Forelimb muscle (tissue), 1 donor: ENCODE results near the gene B4GALT6. TPM values are rescaled to one million over a fixed set of nuclear protein-coding genes. Genes with fewer than 3 reads are reported as not detected.

Source experiments
- DNase-seq: peaks from one replicate; pipeline ENCODE4 v3.0.0-alpha.2; 2013; ENCODE audit warnings: low read depth
- polyA plus RNA-seq: library from polyadenylated mRNA; unstranded; fragments of 120-200 nt; gene quantifications from one replicate; pipeline ENCODE4 v1.2.1, GENCODE V29; 2013; ENCODE audit not compliant: insufficient read length

Gene B4GALT6
- polyA plus RNA-seq, 1 donor = 11.5 TPM

GRCh38 chr18:31633392-31634330 is 50.7 kb downstream of the B4GALT6 start:
- no peak for DNase-seq

- DNase-seq = no peak
Observed at GRCh38 chr18:31632356-31632755, 52.0 kb downstream of the B4GALT6 start.

- no peak for DNase-seq
Observed at GRCh38 chr18:31631526-31631925, 52.9 kb downstream of the B4GALT6 start.

GRCh38 chr18:31630549-31630948 is 53.8 kb downstream of the B4GALT6 start:
- DNase-seq = no peak

DNA sequence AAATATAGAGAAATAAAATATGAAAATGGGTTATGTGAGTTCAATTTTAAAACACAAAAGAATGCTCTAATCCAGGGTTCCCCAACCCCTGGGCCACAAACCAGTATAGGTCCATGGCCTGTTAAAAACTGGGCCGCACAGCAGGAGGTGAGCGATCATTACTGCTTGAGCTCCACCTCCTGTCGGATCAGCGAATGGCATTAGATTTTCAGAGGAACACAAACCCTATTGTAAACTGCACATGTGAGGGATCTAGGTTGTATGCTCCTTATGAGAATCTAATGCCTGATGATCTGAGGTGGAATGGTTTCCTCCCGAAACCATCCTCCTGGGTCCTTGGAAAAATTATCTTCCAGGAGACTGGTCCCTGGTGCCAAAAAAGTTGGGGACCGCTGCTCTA is 58.0 kb downstream of the B4GALT6 start:
- DNase-seq = no peak

DNA sequence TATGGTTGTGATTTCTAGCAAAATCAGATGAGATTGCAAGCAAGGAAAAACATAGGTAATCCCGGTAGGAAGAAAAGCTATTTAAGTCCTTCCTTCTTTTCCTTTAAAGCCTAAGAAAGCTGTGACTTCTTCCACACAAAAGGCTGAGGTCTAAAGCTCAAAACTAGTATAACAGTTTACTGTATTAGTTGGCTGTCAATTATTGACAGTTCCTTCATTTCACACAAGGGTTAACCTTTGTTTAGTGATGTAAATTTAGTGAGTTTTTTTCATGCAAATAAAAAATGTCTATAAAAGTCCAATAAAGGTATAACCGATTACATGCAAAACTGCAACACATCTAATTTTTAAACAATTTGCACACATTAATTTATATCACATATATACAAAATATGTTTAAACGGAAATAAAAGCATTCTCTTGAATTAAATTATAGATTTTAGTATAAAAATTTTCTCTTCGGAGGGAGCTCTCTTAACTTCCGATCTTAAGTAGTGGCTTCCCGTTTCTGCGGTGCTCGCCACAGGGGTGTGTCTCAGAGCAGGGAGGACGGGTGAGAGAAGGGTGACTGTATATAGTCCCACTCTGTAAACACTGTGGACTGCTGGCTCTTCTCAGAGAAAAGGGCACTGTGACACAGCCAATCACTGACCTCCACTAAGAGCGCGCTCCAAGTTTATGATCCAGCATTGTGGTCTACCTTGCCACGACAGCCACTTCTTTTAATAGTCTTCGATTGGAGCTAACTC is 59.3 kb downstream of the B4GALT6 start:
- DNase-seq = no peak

DNA sequence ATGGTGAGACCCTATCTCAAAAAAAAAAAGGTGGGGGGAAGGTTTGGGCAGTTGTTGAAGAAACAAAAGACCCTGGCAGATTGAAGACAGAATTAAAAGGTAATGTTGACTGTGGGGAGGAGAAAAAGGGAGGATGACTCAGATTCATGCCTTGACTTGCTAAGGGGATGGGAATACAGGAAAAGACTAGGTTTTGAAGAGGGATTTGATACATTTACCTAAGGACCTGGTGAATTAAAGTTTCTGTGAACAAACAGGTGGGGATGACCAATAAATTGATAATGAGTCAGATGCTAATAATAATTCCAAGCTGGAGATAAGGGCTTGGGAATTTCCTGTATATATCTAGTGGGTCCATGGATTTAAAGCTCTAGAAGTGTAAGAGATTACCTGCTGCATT is 65.1 kb downstream of the B4GALT6 start:
- no peak for DNase-seq

DNA sequence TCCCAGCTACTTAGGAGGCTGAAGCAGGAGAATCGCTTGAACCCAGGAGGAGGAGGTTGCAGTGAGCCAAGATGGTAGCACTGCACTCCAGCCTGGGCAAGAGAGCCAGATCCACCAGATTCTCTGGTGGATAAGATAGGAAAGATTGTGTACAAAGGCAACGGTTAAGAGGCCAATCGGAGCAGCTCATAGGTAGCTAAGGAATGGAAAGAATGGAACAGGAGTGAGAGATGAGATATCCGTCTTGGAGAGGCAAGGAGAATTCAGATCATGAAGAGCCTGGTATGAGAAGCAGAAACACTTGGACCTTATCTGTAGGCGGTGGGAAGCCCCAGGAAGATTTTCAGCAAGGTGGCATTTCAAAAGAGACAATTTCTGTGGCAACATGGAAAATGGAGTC is 65.6 kb downstream of the B4GALT6 start:
- no peak for DNase-seq

DNA sequence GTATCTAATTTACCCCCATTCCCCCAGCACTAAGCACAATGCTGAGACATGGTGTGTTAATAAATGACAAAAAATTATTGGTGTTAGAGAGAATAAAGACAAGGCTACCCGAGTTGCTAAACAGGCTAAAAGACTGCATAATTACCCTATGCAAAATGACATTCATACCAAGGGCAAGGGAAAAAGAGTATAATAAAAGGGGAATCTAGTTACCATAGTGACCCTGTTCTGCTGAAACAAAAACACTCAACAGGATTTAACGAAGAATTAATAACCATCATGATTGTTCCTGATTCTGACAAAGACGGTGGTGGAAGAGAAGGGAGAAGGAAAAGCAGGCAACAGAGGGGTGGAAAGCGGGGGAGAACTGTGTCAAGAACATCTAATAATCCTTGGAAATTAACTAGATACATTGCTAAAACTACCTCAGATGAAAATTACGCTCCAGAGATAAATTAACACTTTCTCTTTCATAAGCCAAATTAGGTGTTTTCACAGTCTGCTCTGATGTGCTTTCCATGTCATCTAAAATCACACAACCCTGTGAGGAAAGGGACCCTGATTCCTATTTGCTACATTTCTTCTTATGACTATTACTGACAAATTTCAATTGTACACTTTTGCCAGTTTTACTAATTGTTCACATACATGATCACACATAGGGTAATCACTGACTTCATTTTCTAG is 67.2 kb downstream of the B4GALT6 start:
- DNase-seq = no peak

GRCh38 chr18:31616586-31616985 is 67.8 kb downstream of the B4GALT6 start:
- DNase-seq = no peak

DNA sequence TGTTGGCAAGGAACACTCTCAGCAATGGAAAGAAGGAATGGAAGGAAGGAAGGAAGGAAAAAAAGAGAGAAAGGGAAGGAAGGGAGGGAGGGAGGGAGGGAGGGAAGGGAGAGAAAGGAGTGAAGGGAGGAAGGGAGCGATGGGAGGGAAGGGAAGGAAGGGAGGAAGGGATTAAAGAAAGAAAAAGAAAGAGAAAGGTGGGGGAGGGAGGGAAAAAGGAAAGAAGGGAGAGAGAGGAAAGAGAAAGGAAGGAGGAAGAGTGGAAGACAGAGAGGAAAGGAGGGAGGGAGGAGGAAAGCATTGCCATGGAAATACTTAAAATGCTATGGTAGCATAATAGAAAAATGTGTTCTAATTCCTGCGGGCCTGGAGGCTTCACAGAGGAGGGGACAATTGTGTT is 70.3 kb downstream of the B4GALT6 start:
- DNase-seq = no peak

DNA sequence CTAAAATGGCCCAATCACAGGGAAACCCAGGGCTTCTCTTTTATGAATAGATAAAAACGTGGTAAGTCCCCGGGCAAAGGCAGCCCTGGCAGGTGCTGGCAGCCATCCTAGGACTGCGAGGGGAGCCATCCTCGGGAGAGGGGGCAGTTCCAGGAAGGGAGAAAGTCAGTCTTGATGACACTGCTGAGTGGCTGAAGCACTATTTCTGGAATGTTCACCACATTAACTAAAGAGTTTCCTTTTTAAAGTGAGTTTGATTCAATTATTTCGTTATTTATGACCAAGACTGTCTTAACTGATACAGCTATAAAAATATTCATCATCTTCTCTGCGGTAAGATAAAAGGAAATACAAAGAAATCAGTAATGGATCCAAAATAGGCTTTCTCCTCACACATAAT is 72.3 kb downstream of the B4GALT6 start:
- DNase-seq = no peak

GRCh38 chr18:31611511-31611910 is 72.9 kb downstream of the B4GALT6 start:
- DNase-seq = no peak

- no peak for DNase-seq
Observed at GRCh38 chr18:31610286-31611205, 73.8 kb downstream of the B4GALT6 start.

GRCh38 chr18:31609886-31610285 is 74.5 kb downstream of the B4GALT6 start:
- no peak for DNase-seq

- no peak for DNase-seq
Observed at GRCh38 chr18:31607384-31607783, 77.0 kb downstream of the B4GALT6 start.

DNA sequence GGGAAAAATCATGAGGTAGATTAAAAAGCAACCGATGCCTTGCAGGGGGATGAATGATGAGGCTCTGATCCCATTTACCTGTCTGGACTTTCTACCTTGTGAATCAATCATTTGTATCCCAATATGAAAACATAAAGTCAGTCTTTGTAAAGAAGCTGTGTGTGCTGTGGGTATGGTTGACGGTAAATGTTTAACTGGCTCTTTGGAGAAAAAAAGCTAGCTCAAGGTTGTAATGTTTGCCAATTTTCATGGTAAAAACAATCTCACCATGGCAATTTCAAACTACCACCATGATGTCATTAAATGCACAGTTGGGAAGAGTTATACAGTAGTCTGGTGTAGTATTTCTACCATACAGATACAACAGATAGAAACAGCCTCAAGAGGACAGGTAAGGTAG is 78.1 kb downstream of the B4GALT6 start:
- DNase-seq = no peak

- no peak for DNase-seq
Observed at GRCh38 chr18:31603315-31603714, 81.1 kb downstream of the B4GALT6 start.

DNA sequence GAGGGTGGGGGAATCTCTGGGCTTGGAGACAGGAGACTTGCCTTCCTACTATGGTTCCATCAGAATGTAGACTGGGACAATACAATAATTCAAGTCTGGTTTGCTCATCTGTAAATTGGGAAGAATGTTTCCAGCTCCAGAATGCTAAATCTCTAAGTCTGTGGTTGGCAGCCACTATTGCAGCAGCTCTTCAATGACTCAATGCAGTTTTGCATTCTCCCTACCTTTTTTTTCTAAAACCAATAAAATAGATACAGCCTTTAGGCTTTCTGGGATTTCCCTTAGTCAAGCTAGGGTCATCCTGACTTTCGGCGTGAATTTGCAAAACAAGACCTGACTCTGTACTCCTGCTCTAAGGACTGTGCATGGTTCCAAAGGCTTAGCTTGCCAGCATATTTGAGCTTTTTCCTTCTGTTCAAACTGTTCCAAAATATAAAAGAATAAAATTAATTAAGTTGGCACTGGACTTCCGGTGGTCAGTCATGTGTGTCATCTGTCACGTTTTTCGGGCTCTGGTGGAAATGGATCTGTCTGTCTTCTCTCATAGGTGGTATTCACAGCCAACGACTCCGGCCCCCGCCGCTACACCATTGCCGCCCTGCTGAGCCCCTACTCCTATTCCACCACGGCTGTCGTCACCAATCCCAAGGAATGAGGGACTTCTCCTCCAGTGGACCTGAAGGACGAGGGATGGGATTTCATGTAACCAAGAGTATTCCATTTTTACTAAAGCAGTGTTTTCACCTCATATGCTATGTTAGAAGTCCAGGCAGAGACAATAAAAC is 86.2 kb downstream of the B4GALT6 start:
- no peak for DNase-seq

DNA sequence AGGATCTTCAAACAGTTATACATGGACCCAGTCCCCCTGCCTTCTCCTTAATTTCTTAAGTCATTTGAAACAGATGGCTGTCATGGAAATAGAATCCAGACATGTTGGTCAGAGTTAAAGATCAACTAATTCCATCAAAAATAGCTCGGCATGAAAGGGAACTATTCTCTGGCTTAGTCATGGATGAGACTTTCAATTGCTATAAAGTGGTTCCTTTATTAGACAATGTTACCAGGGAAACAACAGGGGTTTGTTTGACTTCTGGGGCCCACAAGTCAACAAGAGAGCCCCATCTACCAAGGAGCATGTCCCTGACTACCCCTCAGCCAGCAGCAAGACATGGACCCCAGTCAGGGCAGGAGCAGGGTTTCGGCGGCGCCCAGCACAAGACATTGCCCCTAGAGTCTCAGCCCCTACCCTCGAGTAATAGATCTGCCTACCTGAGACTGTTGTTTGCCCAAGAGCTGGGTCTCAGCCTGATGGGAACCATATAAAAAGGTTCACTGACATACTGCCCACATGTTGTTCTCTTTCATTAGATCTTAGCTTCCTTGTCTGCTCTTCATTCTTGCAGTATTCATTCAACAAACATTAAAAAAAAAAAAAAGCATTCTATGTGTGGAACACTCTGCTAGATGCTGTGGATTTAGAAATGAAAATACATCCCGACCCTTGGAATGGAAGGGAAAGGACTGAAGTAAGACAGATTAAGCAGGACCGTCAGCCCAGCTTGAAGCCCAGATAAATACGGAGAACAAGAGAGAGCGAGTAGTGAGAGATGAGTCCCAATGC is 88.1 kb downstream of the B4GALT6 start:
- no peak for DNase-seq
